Large intestine (tissue), 3 donors: ENCODE measurements around the gene FKBP9. TPM values are rescaled to one million over a fixed set of nuclear protein-coding genes. Genes with fewer than 3 reads are reported as not detected.

Experiments used
- DNase-seq, 2 donors: peaks; one replicate each; pipeline versions ENCODE4 v3.0.0 to v3.0.0-alpha.2; 2013
- H3K27ac ChIP-seq: one replicate; pipeline ENCODE4 v1.5.1; 2013; ENCODE audit warnings: low read length
- H3K27me3 ChIP-seq: 2 replicates; pipeline ENCODE4 v1.6.1; 2013; ENCODE audit warnings: low read length; ENCODE audit not compliant: control insufficient read depth, insufficient read depth
- H3K36me3 ChIP-seq: 2 replicates; pipeline ENCODE4 v1.6.1; 2013; ENCODE audit warnings: low read length; ENCODE audit not compliant: control insufficient read depth, insufficient read depth
- H3K4me1 ChIP-seq: one replicate; pipeline ENCODE4 v1.6.1; 2013; ENCODE audit warnings: low read length; ENCODE audit not compliant: control insufficient read depth, insufficient read depth
- H3K4me3 ChIP-seq: one replicate; pipeline ENCODE4 v1.5.1; 2013; ENCODE audit warnings: low read length
- H3K9me3 ChIP-seq: one replicate; pipeline ENCODE4 v1.6.1; 2013; ENCODE audit warnings: mild to moderate bottlenecking, low read depth, low read length, moderate library complexity; ENCODE audit not compliant: control insufficient read depth
- WGBS: methylation state at CpG from one replicate; pipeline ENCODE4 v1.1.5; 2013; ENCODE audit warnings: low lambda C conversion rate; ENCODE audit not compliant: insufficient coverage; 5-methylcytosine and 5-hydroxymethylcytosine counted together
- polyA plus RNA-seq: library from polyadenylated mRNA; unstranded; fragments of 120-200 nt; gene quantifications from one replicate; pipeline ENCODE4 v1.2.1, GENCODE V29; 2013

Gene FKBP9
- polyA plus RNA-seq, 1 donor, result 67.8 TPM

DNA sequence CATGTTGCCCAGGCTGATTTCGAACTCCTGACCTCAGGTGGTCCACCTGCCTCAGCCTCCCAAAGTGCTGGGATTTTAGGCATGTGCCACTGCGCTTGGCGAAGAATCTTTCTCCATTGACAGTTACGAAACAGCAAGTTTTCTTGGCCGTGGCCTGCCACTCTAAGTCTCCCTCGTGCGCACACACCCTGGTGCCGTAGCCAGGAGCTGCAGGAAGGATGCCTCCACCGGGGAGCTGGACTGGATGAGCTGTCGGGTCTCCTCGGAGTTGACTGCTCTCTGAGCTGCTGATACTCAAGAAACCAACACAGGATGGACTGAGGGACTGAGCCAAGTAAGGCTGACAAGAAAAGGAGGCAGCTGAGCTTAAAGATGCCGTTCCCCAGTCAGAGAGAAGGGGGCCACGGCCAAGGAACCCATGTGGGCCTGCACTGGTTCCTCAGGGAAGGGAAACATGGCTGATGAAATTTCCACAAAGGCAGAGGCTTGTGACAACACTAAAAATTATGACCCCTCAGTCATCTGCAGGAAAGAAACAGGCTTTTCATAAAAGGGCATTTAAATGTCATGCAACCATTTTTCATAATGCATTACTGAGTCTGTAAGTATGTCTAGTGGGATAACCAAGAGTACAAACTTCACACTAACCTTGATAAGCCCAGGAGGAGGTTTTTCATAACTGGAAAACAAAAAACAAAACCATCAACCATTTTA lies 27.7 kb upstream of the FKBP9 start:
- Histone ChIP-seq H3K9me3 (no peaks in the 10 kb centered on the region), H3K27me3 (no peaks in the 10 kb centered on the region), H3K4me1 (no peaks in the 10 kb centered on the region), H3K27ac (no peak overlapping the region), H3K4me3 (no peak overlapping the region), H3K36me3 (peaks cover 39% of the 10 kb centered on the region)
- no CpG with 5 or more reads among the region's 13 CpGs for WGBS
- no peak for DNase-seq

DNA sequence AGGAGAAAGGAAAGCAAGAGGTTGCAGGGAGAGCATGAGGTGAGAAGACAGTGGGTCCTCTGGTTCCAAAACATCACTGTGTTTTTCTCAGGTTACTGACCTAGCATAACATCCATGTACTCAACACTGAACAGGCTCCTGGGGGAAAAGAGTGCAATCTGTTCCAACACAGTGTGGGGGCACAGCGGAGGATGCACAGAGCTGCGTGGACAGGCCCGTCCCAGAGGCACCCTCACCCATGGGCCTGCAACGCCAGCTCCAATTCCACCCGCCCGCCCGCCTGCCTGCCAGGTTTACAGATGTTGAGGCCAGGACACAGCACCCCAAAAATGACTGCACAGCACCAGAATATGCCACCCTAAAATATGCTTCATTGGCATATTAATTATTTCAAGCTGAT lies 26.9 kb upstream of the FKBP9 start:
- no peak overlapping the region for H3K27ac ChIP-seq
- no peaks in the 10 kb centered on the region for H3K9me3 ChIP-seq
- H3K4me3 ChIP-seq, result no peak overlapping the region
- no peaks in the 10 kb centered on the region for H3K4me1 ChIP-seq
- DNase-seq, result no peak
- no peaks in the 10 kb centered on the region for H3K27me3 ChIP-seq
- H3K36me3 ChIP-seq, result peaks cover 39% of the 10 kb centered on the region
- WGBS, result no CpG with 5 or more reads among the region's 7 CpGs

GRCh38 chr7:32935558-32935957 lies 21.7 kb upstream of the FKBP9 start:
- WGBS, result no CpG with 5 or more reads among the region's 1 CpG
- no peaks in the 10 kb centered on the region for H3K4me1 ChIP-seq
- H3K9me3 ChIP-seq, result no peaks in the 10 kb centered on the region
- H3K36me3 ChIP-seq, result peaks cover 17% of the 10 kb centered on the region
- H3K4me3 ChIP-seq, result no peak overlapping the region
- DNase-seq, result no peak
- no peaks in the 10 kb centered on the region for H3K27me3 ChIP-seq
- no peak overlapping the region for H3K27ac ChIP-seq

DNA sequence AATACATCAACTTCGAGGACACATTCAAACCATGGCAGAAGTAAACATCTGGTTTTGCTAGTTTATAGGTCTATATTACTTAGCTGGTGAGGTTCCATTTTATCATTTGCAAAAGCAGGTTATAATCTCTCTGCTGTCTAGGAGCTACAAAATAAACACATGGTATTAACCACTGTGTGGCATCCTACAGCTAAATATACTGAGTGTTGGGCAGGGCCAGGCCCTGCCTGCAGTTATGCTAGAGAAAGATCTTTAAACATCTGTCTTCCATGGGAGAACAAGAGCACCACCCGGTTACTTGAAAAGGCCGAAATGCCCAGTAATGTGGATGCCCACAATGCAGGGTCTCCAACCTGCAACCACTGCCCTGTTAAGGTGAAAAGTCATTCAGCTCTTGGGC lies 20.6 kb upstream of the FKBP9 start:
- no CpG with 5 or more reads among the region's 3 CpGs for WGBS
- Histone ChIP-seq H3K36me3 (peaks cover 8% of the 10 kb centered on the region), H3K4me1 (no peaks in the 10 kb centered on the region), H3K4me3 (no peak overlapping the region), H3K27me3 (no peaks in the 10 kb centered on the region), H3K9me3 (no peaks in the 10 kb centered on the region), H3K27ac (no peak overlapping the region)
- no peak for DNase-seq

GRCh38 chr7:32937344-32938174 lies 19.7 kb upstream of the FKBP9 start:
- no peaks in the 10 kb centered on the region for H3K9me3 ChIP-seq
- peak in 1 of 2 donors; percentile 14 for DNase-seq
- no peaks in the 10 kb centered on the region for H3K27me3 ChIP-seq
- H3K4me3 ChIP-seq, result no peak overlapping the region
- no CpG with 5 or more reads among the region's 10 CpGs for WGBS
- peaks cover 5% of the 10 kb centered on the region for H3K36me3 ChIP-seq
- no peaks in the 10 kb centered on the region for H3K4me1 ChIP-seq
- H3K27ac ChIP-seq, result no peak overlapping the region

- H3K27me3 ChIP-seq, result no peaks in the 10 kb centered on the region
- DNase-seq, result no peak
- H3K4me3 ChIP-seq, result peak overlapping the region; percentile 82
- WGBS, result 20% methylated on average over 1 of the region's 5 CpGs
- H3K36me3 ChIP-seq, result no peaks in the 10 kb centered on the region
- no peaks in the 10 kb centered on the region for H3K4me1 ChIP-seq
- no peak overlapping the region for H3K27ac ChIP-seq
- peaks cover 3% of the 10 kb centered on the region for H3K9me3 ChIP-seq
Observed at GRCh38 chr7:32941181-32941580, 16.1 kb upstream of the FKBP9 start.

GRCh38 chr7:32941681-32942414 lies 15.4 kb upstream of the FKBP9 start:
- H3K9me3 ChIP-seq, result peaks cover 3% of the 10 kb centered on the region
- H3K36me3 ChIP-seq, result no peaks in the 10 kb centered on the region
- peak overlapping the region; percentile 92 for H3K27ac ChIP-seq
- no peaks in the 10 kb centered on the region for H3K4me1 ChIP-seq
- no CpG with 5 or more reads among the region's 22 CpGs for WGBS
- DNase-seq, result peak; percentile 7 to 59
- peak overlapping the region; percentile 82 for H3K4me3 ChIP-seq
- no peaks in the 10 kb centered on the region for H3K27me3 ChIP-seq

DNA sequence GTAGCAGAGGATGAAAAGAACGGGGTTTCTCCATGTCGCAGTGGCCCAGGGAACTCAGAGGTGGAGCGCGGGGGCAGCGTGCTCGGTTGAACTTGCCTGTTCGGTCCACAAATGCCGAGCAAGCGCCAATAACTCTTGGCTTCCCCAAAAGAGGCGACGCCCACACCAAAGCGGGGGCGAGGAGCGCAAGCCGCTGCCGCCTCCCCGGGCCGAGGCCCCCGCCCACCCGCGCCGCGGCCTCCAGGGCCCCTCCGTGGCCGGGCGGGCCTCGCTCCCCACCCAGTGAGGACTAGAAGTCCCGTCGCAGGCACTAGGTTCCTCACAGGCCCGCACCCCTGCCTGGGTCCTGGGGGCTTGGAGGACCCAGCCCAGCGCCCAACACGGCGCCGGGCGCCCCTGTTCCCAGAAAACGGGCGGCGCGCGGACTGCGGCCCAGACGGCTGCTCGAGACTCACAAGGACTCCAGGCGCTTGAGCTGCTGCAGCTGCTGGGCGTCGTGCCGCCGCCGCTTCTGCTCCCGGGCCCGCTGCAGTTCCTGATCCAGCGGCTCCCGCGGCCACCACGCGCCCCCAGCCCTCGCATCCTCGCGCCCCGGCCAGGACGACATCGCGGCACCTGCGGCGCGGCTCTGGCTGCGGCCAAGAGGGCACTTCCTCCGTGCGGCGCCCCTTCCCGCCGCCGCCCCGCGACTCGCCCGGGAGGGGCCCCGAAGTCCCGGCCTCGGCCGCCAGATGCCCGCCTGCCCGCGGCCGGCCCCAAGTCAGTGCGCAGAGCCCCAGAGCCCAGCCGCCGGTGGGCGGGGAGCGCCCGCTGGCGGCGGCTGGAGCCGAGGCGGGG lies 14.6 kb upstream of the FKBP9 start:
- Histone ChIP-seq H3K27ac (peak overlapping the region; percentile 92), H3K27me3 (no peaks in the 10 kb centered on the region)
- WGBS, result no CpG with 5 or more reads among the region's 95 CpGs

DNA sequence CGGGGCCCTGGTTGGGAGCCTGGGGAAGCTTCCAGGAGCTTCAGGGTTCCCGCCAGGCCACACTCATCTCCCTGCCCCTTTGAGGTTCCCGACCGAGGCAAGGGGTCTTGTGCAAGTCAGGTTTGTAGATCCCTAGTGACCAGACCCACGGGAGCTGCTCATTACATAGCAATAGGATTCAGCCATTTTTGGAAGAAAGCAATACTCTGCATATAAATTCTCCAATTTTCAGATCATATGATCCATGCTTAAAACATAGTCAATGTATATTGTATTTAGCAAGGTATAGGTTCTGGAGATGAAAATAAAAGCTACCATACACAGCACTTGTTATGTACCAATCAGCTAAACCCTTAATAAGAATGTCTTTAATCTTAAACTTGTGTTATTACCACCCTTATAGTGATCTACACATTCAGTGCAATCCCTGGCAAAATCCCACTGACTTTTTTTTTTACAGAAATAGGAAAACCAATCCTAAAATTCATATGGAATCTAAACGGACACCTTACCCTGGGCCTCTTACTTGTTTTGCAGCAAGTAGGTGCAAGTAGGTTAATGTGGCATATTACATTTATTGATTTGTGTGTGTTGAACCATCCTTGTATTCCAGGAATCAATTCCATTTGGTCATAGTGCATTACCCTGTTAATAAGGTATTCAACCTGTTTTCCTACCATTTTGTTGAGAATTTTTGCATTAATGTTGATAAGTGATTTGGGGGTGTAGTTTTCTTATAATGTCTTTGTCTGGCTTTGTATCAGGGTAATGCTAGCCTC lies 13.8 kb upstream of the FKBP9 start:
- Histone ChIP-seq H3K36me3 (no peaks in the 10 kb centered on the region), H3K27me3 (no peaks in the 10 kb centered on the region), H3K4me3 (no peak overlapping the region), H3K4me1 (no peaks in the 10 kb centered on the region), H3K9me3 (peaks cover 11% of the 10 kb centered on the region), H3K27ac (peak overlapping the region; percentile 16)
- no CpG with 5 or more reads among the region's 6 CpGs for WGBS
- DNase-seq, result no peak

More for the DNA sequence above, 14.6 kb upstream of the FKBP9 start:
- Histone ChIP-seq H3K9me3 (peaks cover 3% of the 10 kb centered on the region), H3K4me1 (no peaks in the 10 kb centered on the region), H3K36me3 (no peaks in the 10 kb centered on the region), H3K4me3 (peak overlapping the region; percentile 82)
- DNase-seq, result peak; percentile 63 to 89
